ENCODE data around the gene GLI2.

DNA sequence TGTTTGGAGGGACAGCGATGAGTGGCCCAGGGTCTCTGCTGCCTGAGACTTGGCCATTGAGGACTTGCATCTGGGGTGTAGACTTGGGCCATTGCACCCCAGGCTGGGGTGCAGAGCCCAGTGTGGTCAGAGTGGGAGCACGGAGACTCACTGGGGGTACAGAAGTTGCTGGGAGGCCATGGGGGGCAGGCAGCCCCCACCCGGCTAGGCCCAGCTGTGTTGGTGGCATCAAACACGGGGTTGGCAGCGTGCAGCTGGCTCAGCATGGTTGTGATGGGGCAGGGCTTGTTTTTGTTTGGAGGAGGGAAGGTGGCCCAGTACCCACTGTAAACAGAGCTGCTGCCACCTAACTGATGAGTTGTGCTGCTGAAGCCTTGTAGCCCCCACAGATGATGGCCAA, 42.1 kb downstream of the GLI2 start:
- TF ChIP-seq EZH2 (IDR thresholded peaks at IDR 0.05; ENCODE audit: low read depth, unreplicated experiment) (no peak), ZNF114 (CRISPR knock-in tag; IDR thresholded peaks at IDR 0.05) (no peak)
- TF ChIP-seq, protein P1, sequence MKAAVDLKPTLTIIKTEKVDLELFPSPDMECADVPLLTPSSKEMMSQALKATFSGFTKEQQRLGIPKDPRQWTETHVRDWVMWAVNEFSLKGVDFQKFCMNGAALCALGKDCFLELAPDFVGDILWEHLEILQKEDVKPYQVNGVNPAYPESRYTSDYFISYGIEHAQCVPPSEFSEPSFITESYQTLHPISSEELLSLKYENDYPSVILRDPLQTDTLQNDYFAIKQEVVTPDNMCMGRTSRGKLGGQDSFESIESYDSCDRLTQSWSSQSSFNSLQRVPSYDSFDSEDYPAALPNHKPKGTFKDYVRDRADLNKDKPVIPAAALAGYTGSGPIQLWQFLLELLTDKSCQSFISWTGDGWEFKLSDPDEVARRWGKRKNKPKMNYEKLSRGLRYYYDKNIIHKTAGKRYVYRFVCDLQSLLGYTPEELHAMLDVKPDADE (IDR thresholded peaks at IDR 0.05), result no peak
- TF ChIP-seq, protein P2, sequence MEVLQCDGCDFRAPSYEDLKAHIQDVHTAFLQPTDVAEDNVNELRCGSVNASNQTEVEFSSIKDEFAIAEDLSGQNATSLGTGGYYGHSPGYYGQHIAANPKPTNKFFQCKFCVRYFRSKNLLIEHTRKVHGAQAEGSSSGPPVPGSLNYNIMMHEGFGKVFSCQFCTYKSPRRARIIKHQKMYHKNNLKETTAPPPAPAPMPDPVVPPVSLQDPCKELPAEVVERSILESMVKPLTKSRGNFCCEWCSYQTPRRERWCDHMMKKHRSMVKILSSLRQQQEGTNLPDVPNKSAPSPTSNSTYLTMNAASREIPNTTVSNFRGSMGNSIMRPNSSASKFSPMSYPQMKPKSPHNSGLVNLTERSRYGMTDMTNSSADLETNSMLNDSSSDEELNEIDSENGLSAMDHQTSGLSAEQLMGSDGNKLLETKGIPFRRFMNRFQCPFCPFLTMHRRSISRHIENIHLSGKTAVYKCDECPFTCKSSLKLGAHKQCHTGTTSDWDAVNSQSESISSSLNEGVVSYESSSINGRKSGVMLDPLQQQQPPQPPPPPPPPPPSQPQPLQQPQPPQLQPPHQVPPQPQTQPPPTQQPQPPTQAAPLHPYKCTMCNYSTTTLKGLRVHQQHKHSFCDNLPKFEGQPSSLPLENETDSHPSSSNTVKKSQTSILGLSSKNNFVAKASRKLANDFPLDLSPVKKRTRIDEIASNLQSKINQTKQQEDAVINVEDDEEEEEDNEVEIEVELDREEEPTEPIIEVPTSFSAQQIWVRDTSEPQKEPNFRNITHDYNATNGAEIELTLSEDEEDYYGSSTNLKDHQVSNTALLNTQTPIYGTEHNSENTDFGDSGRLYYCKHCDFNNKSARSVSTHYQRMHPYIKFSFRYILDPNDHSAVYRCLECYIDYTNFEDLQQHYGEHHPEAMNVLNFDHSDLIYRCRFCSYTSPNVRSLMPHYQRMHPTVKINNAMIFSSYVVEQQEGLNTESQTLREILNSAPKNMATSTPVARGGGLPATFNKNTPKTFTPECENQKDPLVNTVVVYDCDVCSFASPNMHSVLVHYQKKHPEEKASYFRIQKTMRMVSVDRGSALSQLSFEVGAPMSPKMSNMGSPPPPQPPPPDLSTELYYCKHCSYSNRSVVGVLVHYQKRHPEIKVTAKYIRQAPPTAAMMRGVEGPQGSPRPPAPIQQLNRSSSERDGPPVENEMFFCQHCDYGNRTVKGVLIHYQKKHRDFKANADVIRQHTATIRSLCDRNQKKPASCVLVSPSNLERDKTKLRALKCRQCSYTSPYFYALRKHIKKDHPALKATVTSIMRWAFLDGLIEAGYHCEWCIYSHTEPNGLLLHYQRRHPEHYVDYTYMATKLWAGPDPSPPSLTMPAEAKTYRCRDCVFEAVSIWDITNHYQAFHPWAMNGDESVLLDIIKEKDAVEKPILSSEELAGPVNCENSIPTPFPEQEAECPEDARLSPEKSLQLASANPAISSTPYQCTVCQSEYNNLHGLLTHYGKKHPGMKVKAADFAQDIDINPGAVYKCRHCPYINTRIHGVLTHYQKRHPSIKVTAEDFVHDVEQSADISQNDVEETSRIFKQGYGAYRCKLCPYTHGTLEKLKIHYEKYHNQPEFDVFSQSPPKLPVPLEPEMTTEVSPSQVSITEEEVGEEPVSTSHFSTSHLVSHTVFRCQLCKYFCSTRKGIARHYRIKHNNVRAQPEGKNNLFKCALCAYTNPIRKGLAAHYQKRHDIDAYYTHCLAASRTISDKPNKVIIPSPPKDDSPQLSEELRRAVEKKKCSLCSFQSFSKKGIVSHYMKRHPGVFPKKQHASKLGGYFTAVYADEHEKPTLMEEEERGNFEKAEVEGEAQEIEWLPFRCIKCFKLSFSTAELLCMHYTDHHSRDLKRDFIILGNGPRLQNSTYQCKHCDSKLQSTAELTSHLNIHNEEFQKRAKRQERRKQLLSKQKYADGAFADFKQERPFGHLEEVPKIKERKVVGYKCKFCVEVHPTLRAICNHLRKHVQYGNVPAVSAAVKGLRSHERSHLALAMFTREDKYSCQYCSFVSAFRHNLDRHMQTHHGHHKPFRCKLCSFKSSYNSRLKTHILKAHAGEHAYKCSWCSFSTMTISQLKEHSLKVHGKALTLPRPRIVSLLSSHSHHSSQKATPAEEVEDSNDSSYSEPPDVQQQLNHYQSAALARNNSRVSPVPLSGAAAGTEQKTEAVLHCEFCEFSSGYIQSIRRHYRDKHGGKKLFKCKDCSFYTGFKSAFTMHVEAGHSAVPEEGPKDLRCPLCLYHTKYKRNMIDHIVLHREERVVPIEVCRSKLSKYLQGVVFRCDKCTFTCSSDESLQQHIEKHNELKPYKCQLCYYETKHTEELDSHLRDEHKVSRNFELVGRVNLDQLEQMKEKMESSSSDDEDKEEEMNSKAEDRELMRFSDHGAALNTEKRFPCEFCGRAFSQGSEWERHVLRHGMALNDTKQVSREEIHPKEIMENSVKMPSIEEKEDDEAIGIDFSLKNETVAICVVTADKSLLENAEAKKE (CRISPR knock-in tag; IDR thresholded peaks at IDR 0.05), result no peak
- TF ChIP-seq, protein P3, sequence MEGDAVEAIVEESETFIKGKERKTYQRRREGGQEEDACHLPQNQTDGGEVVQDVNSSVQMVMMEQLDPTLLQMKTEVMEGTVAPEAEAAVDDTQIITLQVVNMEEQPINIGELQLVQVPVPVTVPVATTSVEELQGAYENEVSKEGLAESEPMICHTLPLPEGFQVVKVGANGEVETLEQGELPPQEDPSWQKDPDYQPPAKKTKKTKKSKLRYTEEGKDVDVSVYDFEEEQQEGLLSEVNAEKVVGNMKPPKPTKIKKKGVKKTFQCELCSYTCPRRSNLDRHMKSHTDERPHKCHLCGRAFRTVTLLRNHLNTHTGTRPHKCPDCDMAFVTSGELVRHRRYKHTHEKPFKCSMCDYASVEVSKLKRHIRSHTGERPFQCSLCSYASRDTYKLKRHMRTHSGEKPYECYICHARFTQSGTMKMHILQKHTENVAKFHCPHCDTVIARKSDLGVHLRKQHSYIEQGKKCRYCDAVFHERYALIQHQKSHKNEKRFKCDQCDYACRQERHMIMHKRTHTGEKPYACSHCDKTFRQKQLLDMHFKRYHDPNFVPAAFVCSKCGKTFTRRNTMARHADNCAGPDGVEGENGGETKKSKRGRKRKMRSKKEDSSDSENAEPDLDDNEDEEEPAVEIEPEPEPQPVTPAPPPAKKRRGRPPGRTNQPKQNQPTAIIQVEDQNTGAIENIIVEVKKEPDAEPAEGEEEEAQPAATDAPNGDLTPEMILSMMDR (conservative IDR thresholded peaks at IDR 0.05; ENCODE audit: low read depth in 2 of 2), result no peak
